HCT116 (cell line): ENCODE measurements around the gene HTR1E. TPM values are rescaled to one million over a fixed set of nuclear protein-coding genes. Genes with fewer than 3 reads are reported as not detected.

Experiments
- ATAC-seq: fragments of 200-7000 bp; cut with Tn5 transposase; 2 replicates; pipeline ENCODE4 v1.9.1; 2020; ENCODE audit warnings: mild to moderate bottlenecking, moderate library complexity
- BruUV-seq: library from RNA; stranded (reverse); fragments of 400-500 nt; replicated peaks from 2 replicates; lab custom pipeline; 2021; lab: Mats Ljungman, UMichigan
- CTCF ChIA-PET: fragments of 300-600 bp; sonication (Branson Sonifier 250); formaldehyde crosslinking; loops from one replicate; lab custom pipeline; 2021; ENCODE audit warnings: antibody characterized with exemption; lab: Charles Lee
- POLR2A ChIA-PET: fragments of 300-600, 350-600 bp; sonication (Branson Sonifier 250); formaldehyde crosslinking; loops from one replicate; lab custom pipeline; 2021; ENCODE audit warnings: antibody characterized with exemption; lab: Charles Lee
- RAD21 ChIA-PET, 2 experiments: fragments of 300-600 bp; sonication (Branson Sonifier 250); formaldehyde crosslinking; loops; one replicate each; lab custom pipeline; 2023; ENCODE audit warnings: low total read pairs in 2 of 2; ENCODE audit not compliant: uncharacterized antibody in 2 of 2, unreplicated experiment in 2 of 2, low non-redundant PET in 1 of 2; lab: Charles Lee
- DNase-seq: peaks from one replicate; pipeline ENCODE4 v3.0.0-alpha.2; 2010; ENCODE audit warnings: low read depth, low spot score
- H2AFZ ChIP-seq: fragments of 200-600 bp; shearing (Covaris generic), sonication (generic); 2 replicates; pipeline ENCODE4 v1.6.1; 2017; ENCODE audit warnings: low read depth, mixed run types, mixed read lengths, antibody characterized with exemption, low read length; ENCODE audit not compliant: poor library complexity, severe bottlenecking
- H3K27ac ChIP-seq: 2 replicates; pipeline ENCODE4 v1.5.1; 2012; ENCODE audit warnings: low read depth, low read length
- H3K27me3 ChIP-seq: fragments of 200-600 bp; sonication (generic); 2 replicates; pipeline ENCODE4 v1.6.1; 2016; ENCODE audit warnings: mixed run types, low read length, mixed read lengths; ENCODE audit not compliant: insufficient read depth
- H3K36me3 ChIP-seq, 2 experiments: fragments of 200-500 bp in 1 of 2; fragments of 200-600 bp in 1 of 2; sonication (Bioruptor generic) in 1 of 2; sonication (generic) in 1 of 2; 2 replicates each; pipeline versions ENCODE4 v1.5.1 to v1.6.1; 2014 to 2016; ENCODE audit warnings: low read length in 2 of 2, inconsistent platforms in 1 of 2, mixed read lengths in 1 of 2, mixed run types in 1 of 2; ENCODE audit not compliant: insufficient read depth in 2 of 2, control insufficient read depth in 1 of 2
- H3K4me1 ChIP-seq, 2 experiments: fragments of 200-600 bp in 1 of 2; sonication (generic) in 1 of 2; 2 replicates each; pipeline versions ENCODE4 v1.5.1 to v1.6.1; 2012 to 2017; ENCODE audit warnings: low read length in 2 of 2, inconsistent platforms in 1 of 2, mild to moderate bottlenecking in 1 of 2, mixed read lengths in 1 of 2, mixed run types in 1 of 2, moderate library complexity in 1 of 2; ENCODE audit not compliant: insufficient read depth in 2 of 2, control insufficient read depth in 1 of 2
- H3K4me2 ChIP-seq: fragments of 200-600 bp; sonication (generic); 2 replicates; pipeline ENCODE4 v1.6.1; 2017; ENCODE audit warnings: mixed run types, low read length, mixed read lengths
- H3K4me3 ChIP-seq, 2 experiments: fragments of 200-600 bp in 1 of 2; sonication (generic) in 1 of 2; replicated peaks in 1 of 2; 2 replicates each; pipeline ENCODE4 v1.5.1; 2011 to 2016; ENCODE audit warnings: low read length in 2 of 2, control low read depth in 1 of 2, low read depth in 1 of 2, mild to moderate bottlenecking in 1 of 2, mixed read lengths in 1 of 2, mixed run types in 1 of 2
- H3K79me2 ChIP-seq: fragments of 200-600 bp; sonication (generic); 2 replicates; pipeline ENCODE4 v1.6.1; 2017; ENCODE audit warnings: mild to moderate bottlenecking, mixed run types, low read length, moderate library complexity, mixed read lengths; ENCODE audit not compliant: insufficient read depth
- H3K9ac ChIP-seq: fragments of 200-600 bp; sonication (generic); 2 replicates; pipeline ENCODE4 v1.6.1; 2016; ENCODE audit warnings: low read length, mixed read lengths
- H3K9me2 ChIP-seq: fragments of 200-600 bp; sonication (generic), shearing (Covaris generic); 2 replicates; pipeline ENCODE4 v1.6.1; 2017; ENCODE audit warnings: mixed run types, mild to moderate bottlenecking, moderate library complexity; ENCODE audit not compliant: insufficient read depth
- H3K9me3 ChIP-seq, 2 experiments: fragments of 200-500 bp in 1 of 2; fragments of 200-600 bp in 1 of 2; sonication (Bioruptor generic) in 1 of 2; sonication (generic) in 1 of 2; 2 replicates each; pipeline ENCODE4 v1.6.1; 2014 to 2017; ENCODE audit warnings: low read length in 2 of 2, mixed read lengths in 2 of 2, inconsistent platforms in 1 of 2, low read depth in 1 of 2, mild to moderate bottlenecking in 1 of 2, mixed run types in 1 of 2, moderate library complexity in 1 of 2; ENCODE audit not compliant: control insufficient read depth in 1 of 2, insufficient read depth in 1 of 2
- H4K20me1 ChIP-seq: fragments of 200-600 bp; sonication (generic), shearing (Covaris generic); 2 replicates; pipeline ENCODE4 v1.6.1; 2017; ENCODE audit warnings: mixed run types, mild to moderate bottlenecking, moderate library complexity; ENCODE audit not compliant: insufficient read depth
- ATF3 ChIP-seq: IDR thresholded peaks from 2 replicates; pipeline ENCODE4 v1.6.1; 2012
- CBX3 ChIP-seq: IDR thresholded peaks from 2 replicates; pipeline ENCODE4 v1.6.1; 2012; ENCODE audit warnings: low read depth
- ELF1 ChIP-seq: IDR thresholded peaks from 2 replicates; pipeline ENCODE4 v1.6.1; 2012; ENCODE audit warnings: low read depth, borderline replicate concordance
- EZH2 ChIP-seq: fragments of 200-600 bp; sonication (generic); IDR thresholded peaks from 2 replicates; pipeline ENCODE4 v1.6.1; 2017; ENCODE audit warnings: antibody characterized with exemption, mixed run types
- EZH2phosphoT487 ChIP-seq: fragments of 200-600 bp; IDR thresholded peaks from 2 replicates; pipeline ENCODE4 v1.6.1; 2018; ENCODE audit warnings: antibody characterized with exemption, borderline replicate concordance
- MAX ChIP-seq: IDR thresholded peaks from 2 replicates; pipeline ENCODE4 v1.6.1; 2012
- POLR2A ChIP-seq: IDR thresholded peaks from 2 replicates; pipeline ENCODE4 v1.7.0; 2011; ENCODE audit warnings: borderline replicate concordance; ENCODE audit not compliant: insufficient read depth, insufficient read length; ENCODE audit errors: extremely low read depth
- RAD21 ChIP-seq: IDR thresholded peaks from 2 replicates; pipeline ENCODE4 v1.6.1; 2012; ENCODE audit warnings: low read depth, mild to moderate bottlenecking
- SIN3A ChIP-seq: IDR thresholded peaks from 2 replicates; pipeline ENCODE4 v1.6.1; 2012; ENCODE audit warnings: low read depth
- SP1 ChIP-seq: IDR thresholded peaks from 2 replicates; pipeline ENCODE4 v1.6.1; 2012; ENCODE audit warnings: low read depth
- SRF ChIP-seq: IDR thresholded peaks from 2 replicates; pipeline ENCODE4 v1.6.1; 2012; ENCODE audit warnings: low read depth
- TCF7L2 ChIP-seq: IDR thresholded peaks from 2 replicates; pipeline ENCODE4 v1.7.0; 2011; ENCODE audit warnings: borderline replicate concordance, inconsistent platforms; ENCODE audit not compliant: insufficient read depth, insufficient read length; ENCODE audit errors: extremely low read depth
- ZBTB33 ChIP-seq: IDR thresholded peaks from 2 replicates; pipeline ENCODE4 v1.6.1; 2011; ENCODE audit warnings: mild to moderate bottlenecking, low read length, moderate library complexity; ENCODE audit not compliant: insufficient replicate concordance; ENCODE audit errors: extremely low read depth
- ZNF274 ChIP-seq: fragments of 200-500 bp; sonication (Bioruptor generic); IDR thresholded peaks from 2 replicates; pipeline ENCODE4 v1.6.1; 2014; ENCODE audit warnings: mild to moderate bottlenecking, low read depth, low read length, inconsistent platforms
- intact Hi-C: fragments of 100-400 bp; cut with micrococcal nuclease; formaldehyde crosslinking; loops from 2 replicates; pipeline ENCODE4 v1.10.0; 2022
- total RNA-seq: library from RNA; stranded (reverse); gene quantifications from one replicate; pipeline ENCODE4 v1.2.1, GENCODE V29; 2021; ENCODE audit not compliant: unreplicated experiment
- TF ChIP-seq, protein P1 (sequence below), 3 experiments: fragments of 200-600 bp in 1 of 3; sonication (generic) in 1 of 3; IDR thresholded peaks in 2 of 3; conservative IDR thresholded peaks in 1 of 3; 2 replicates each; pipeline ENCODE4 v1.5.1; 2012 to 2017; ENCODE audit warnings: low read depth in 2 of 3, low read length in 2 of 3, antibody characterized with exemption in 1 of 3, borderline replicate concordance in 1 of 3, control low read depth in 1 of 3, mild to moderate bottlenecking in 1 of 3, mixed read lengths in 1 of 3, mixed run types in 1 of 3, moderate library complexity in 1 of 3; ENCODE audit not compliant: insufficient read depth in 1 of 3

HTR1E gene
- total RNA-seq, 1 experiment from 2014 or later: not detected

GRCh38 chr6:87049779-87050178 lies 112.5 kb downstream of the HTR1E start (continued):
- no peak for TF ChIP-seq ZBTB33
- no peak for TF ChIP-seq SRF
- TF ChIP-seq CBX3: no peak
- no peak for TF ChIP-seq EZH2phosphoT487
- TF ChIP-seq ATF3: no peak

GRCh38 chr6:87053312-87053711 lies 116.0 kb downstream of the HTR1E start:
- intact Hi-C loops: no loop called here
- Histone ChIP-seq H3K4me1 (no peaks in the 10 kb centered on the region), H3K36me3 (no peaks in the 10 kb centered on the region), H4K20me1 (no peaks in the 10 kb centered on the region), H3K4me3 (no peak overlapping the region), H3K79me2 (no peaks in the 10 kb centered on the region), H3K9ac (no peak overlapping the region), H3K27me3 (peaks cover 54% of the 10 kb centered on the region), H3K9me3 (no peaks in the 10 kb centered on the region), H3K9me2 (no peaks in the 10 kb centered on the region), H3K27ac (no peak overlapping the region), H3K4me2 (no peak overlapping the region), H2AFZ (no peak overlapping the region)
- POLR2A ChIA-PET: no interaction called here
- no peak for DNase-seq
- no TSS peak for BruUV-seq
- RAD21 ChIA-PET: no interaction called here
- CTCF ChIA-PET: no interaction called here
- ATAC-seq: no peak
- TF ChIP-seq RAD21 (no peak), TCF7L2 (no peak), ZBTB33 (no peak), CBX3 (no peak), EZH2 (no peak), ELF1 (no peak), ATF3 (no peak), MAX (no peak), ZNF274 (no peak), EZH2phosphoT487 (no peak), SP1 (no peak), POLR2A (no peak), SIN3A (no peak), SRF (no peak)
- TF ChIP-seq, protein P1, sequence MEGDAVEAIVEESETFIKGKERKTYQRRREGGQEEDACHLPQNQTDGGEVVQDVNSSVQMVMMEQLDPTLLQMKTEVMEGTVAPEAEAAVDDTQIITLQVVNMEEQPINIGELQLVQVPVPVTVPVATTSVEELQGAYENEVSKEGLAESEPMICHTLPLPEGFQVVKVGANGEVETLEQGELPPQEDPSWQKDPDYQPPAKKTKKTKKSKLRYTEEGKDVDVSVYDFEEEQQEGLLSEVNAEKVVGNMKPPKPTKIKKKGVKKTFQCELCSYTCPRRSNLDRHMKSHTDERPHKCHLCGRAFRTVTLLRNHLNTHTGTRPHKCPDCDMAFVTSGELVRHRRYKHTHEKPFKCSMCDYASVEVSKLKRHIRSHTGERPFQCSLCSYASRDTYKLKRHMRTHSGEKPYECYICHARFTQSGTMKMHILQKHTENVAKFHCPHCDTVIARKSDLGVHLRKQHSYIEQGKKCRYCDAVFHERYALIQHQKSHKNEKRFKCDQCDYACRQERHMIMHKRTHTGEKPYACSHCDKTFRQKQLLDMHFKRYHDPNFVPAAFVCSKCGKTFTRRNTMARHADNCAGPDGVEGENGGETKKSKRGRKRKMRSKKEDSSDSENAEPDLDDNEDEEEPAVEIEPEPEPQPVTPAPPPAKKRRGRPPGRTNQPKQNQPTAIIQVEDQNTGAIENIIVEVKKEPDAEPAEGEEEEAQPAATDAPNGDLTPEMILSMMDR (IDR thresholded peaks at IDR 0.05 in 2 of 3, conservative IDR thresholded peaks at IDR 0.05 in 1 of 3; ENCODE audit: borderline replicate concordance in 1 of 3, insufficient read depth in 1 of 3, low read depth in 2 of 3, low read length in 2 of 3): no peak
